ENCODE results near the gene POLE.

- TF ChIP-seq, protein P1, sequence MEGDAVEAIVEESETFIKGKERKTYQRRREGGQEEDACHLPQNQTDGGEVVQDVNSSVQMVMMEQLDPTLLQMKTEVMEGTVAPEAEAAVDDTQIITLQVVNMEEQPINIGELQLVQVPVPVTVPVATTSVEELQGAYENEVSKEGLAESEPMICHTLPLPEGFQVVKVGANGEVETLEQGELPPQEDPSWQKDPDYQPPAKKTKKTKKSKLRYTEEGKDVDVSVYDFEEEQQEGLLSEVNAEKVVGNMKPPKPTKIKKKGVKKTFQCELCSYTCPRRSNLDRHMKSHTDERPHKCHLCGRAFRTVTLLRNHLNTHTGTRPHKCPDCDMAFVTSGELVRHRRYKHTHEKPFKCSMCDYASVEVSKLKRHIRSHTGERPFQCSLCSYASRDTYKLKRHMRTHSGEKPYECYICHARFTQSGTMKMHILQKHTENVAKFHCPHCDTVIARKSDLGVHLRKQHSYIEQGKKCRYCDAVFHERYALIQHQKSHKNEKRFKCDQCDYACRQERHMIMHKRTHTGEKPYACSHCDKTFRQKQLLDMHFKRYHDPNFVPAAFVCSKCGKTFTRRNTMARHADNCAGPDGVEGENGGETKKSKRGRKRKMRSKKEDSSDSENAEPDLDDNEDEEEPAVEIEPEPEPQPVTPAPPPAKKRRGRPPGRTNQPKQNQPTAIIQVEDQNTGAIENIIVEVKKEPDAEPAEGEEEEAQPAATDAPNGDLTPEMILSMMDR (IDR thresholded peaks at IDR 0.05): no peak
- TF ChIP-seq POLR2A (IDR thresholded peaks at IDR 0.05): no peak
Observed at GRCh38 chr12:132672678-132673077, 14.5 kb downstream of the POLE start.

Measured in vagina (tissue), 2 donors.